Upper lobe of right lung (tissue), 1 donor: ENCODE data around the gene SMARCD2. TPM values are rescaled to one million over a fixed set of nuclear protein-coding genes. Genes with fewer than 3 reads are reported as not detected.

ENCODE experiments used
- ATAC-seq: fragments of 200-7000 bp; cut with Tn5 transposase; one replicate; pipeline ENCODE4 v1.9.1; 2020; ENCODE audit warnings: mild to moderate bottlenecking, moderate library complexity
- DNase-seq: peaks from one replicate; pipeline ENCODE4 v3.0.0-alpha.2; 2020
- H3K27ac ChIP-seq: fragments of 200-600 bp; one replicate; pipeline ENCODE4 v1.8.0; 2022
- H3K27me3 ChIP-seq: fragments of 200-600 bp; one replicate; pipeline ENCODE4 v1.8.0; 2022; ENCODE audit warnings: mild to moderate bottlenecking
- H3K36me3 ChIP-seq: fragments of 200-600 bp; one replicate; pipeline ENCODE4 v1.8.0; 2022
- H3K4me1 ChIP-seq: fragments of 200-600 bp; one replicate; pipeline ENCODE4 v1.8.0; 2022
- H3K4me3 ChIP-seq: fragments of 200-600 bp; one replicate; pipeline ENCODE4 v1.8.0; 2022; ENCODE audit warnings: mild to moderate bottlenecking
- H3K9me3 ChIP-seq: fragments of 200-600 bp; one replicate; pipeline ENCODE4 v1.8.0; 2022
- CTCF ChIP-seq: fragments of 200-600 bp; IDR thresholded peaks from one replicate; pipeline ENCODE4 v1.8.0; 2022; ENCODE audit warnings: antibody characterized with exemption
- intact Hi-C: fragments of 100-400 bp; cut with DNase I; formaldehyde crosslinking; loops from one replicate; pipeline ENCODE4 v1.11.0; 2022
- total RNA-seq: library from RNA; stranded (reverse); fragmentation: NEBNext Ultra II Directional; extraction: Animal tissue kit (Norgen Biotek cat#: 25700); gene quantifications from one replicate; pipeline ENCODE4 v1.2.1, GENCODE V29; 2021
- donor health status: DM: no; HTN: yes; CAD: no; lungs with severe emphysema.

The SMARCD2 gene
- total RNA-seq, 1 donor from 2014 or later, result 74.6 TPM

- H3K4me1 ChIP-seq, result no peaks in the 10 kb centered on the region
- DNase-seq, result no peak
- no peak overlapping the region for H3K4me3 ChIP-seq
- no peak for ATAC-seq
- TF ChIP-seq CTCF, result no peak
- intact Hi-C loops, result no loop called here
- no peak overlapping the region for H3K27ac ChIP-seq
- H3K36me3 ChIP-seq, result peaks cover 54% of the 10 kb centered on the region
- H3K9me3 ChIP-seq, result no peaks in the 10 kb centered on the region
- no peaks in the 10 kb centered on the region for H3K27me3 ChIP-seq
These were observed 59.0 kb downstream of the SMARCD2 start for GRCh38 chr17:63783522-63783921.

Other genes with a start within 250 kb of the SMARCD2 start
- 16.1 TPM for gene TACO1, start 241.8 kb downstream of the SMARCD2 start, total RNA-seq
- 57.5 TPM for gene MAP3K3, start 220.3 kb downstream of the SMARCD2 start, total RNA-seq
- gene LIMD2, start 142.6 kb downstream of the SMARCD2 start, total RNA-seq, result 22.9 TPM
- gene STRADA, start 100.9 kb downstream of the SMARCD2 start, total RNA-seq, result 30.2 TPM
- 91.4 TPM for gene CCDC47, start 69.1 kb downstream of the SMARCD2 start, total RNA-seq
- 93.8 TPM for gene DDX42, start 68.5 kb downstream of the SMARCD2 start, total RNA-seq
- gene PSMC5, start 15.3 kb downstream of the SMARCD2 start, total RNA-seq, result 105 TPM
- gene FTSJ3, start 15.0 kb downstream of the SMARCD2 start, total RNA-seq, result 39.4 TPM
- not detected for gene CSH2, start 31.0 kb upstream of the SMARCD2 start, total RNA-seq
- gene GH2, start 39.3 kb upstream of the SMARCD2 start, total RNA-seq, result not detected
- gene CSH1, start 53.9 kb upstream of the SMARCD2 start, total RNA-seq, result not detected
- gene CSHL1, start 68.6 kb upstream of the SMARCD2 start, total RNA-seq, result not detected
- not detected for gene GH1, start 76.2 kb upstream of the SMARCD2 start, total RNA-seq
- gene CD79B, start 89.6 kb upstream of the SMARCD2 start, total RNA-seq, result 4.7 TPM
- gene SCN4A, start 130.2 kb upstream of the SMARCD2 start, total RNA-seq, result not detected
- gene PRR29, start 155.7 kb upstream of the SMARCD2 start, total RNA-seq, result 0.43 TPM
- 70.5 TPM for gene ICAM2, start 177.9 kb upstream of the SMARCD2 start, total RNA-seq